Measurements from ENCODE around the gene PPP1R2B.

GRCh38 chr5:156865427-156865826 lies 15.3 kb downstream of the PPP1R2B start:
- TF ChIP-seq POLR2A (IDR thresholded peaks at IDR 0.05) (no peak), CTCF (IDR thresholded peaks at IDR 0.05) (no peak)
